Astrocyte (in vitro differentiated cells and primary cell): ENCODE results near the gene CDX1. TPM values are rescaled to one million over a fixed set of nuclear protein-coding genes. Genes with fewer than 3 reads are reported as not detected.

Experiments
- DNase-seq: peaks from one replicate; pipeline ENCODE4 v3.0.0-alpha.2; 2010; ENCODE audit warnings: low read depth
- FAIRE-seq: peaks from 2 replicates; lab custom pipeline; 2011; peaks lifted over from hg19 to GRCh38; lab: Jason Lieb, UNC
- H2AFZ ChIP-seq: 2 replicates; pipeline ENCODE4 v1.6.0; 2012; ENCODE audit warnings: low read depth, low read length, inconsistent platforms
- H3K27ac ChIP-seq: 2 replicates; pipeline ENCODE4 v1.5.1; 2011; ENCODE audit warnings: low read depth, low read length, inconsistent platforms
- H3K27me3 ChIP-seq: 2 replicates; pipeline ENCODE4 v1.6.0; 2011; ENCODE audit warnings: low read length, inconsistent platforms; ENCODE audit not compliant: insufficient read depth
- H3K36me3 ChIP-seq: 2 replicates; pipeline ENCODE4 v1.5.1; 2011; ENCODE audit warnings: low read length, inconsistent platforms; ENCODE audit not compliant: insufficient read depth
- H3K4me1 ChIP-seq: 2 replicates; pipeline ENCODE4 v1.5.1; 2011; ENCODE audit warnings: low read length, inconsistent platforms; ENCODE audit not compliant: insufficient read depth
- H3K4me2 ChIP-seq: 2 replicates; pipeline ENCODE4 v1.6.0; 2012; ENCODE audit warnings: low read length, inconsistent platforms
- H3K4me3 ChIP-seq: 2 replicates; pipeline ENCODE4 v1.5.1; 2011; ENCODE audit warnings: low read depth, mild to moderate bottlenecking, low read length, inconsistent platforms; ENCODE audit not compliant: insufficient read depth
- H3K79me2 ChIP-seq: 2 replicates; pipeline ENCODE4 v1.6.0; 2012; ENCODE audit warnings: mild to moderate bottlenecking, low read length, inconsistent platforms; ENCODE audit not compliant: insufficient read depth
- H3K9ac ChIP-seq: 2 replicates; pipeline ENCODE4 v1.6.0; 2012; ENCODE audit warnings: mild to moderate bottlenecking, low read length, inconsistent platforms
- H3K9me3 ChIP-seq: 2 replicates; pipeline ENCODE4 v1.5.1; 2012; ENCODE audit warnings: low read depth, mild to moderate bottlenecking, low read length, inconsistent platforms; ENCODE audit not compliant: insufficient read depth
- H4K20me1 ChIP-seq: 2 replicates; pipeline ENCODE4 v1.6.0; 2012; ENCODE audit warnings: low read length, inconsistent platforms; ENCODE audit not compliant: insufficient read depth
- H3K27ac Mint-ChIP-seq: one replicate; pipeline ENCODE4 v1.8.0; 2021; ENCODE audit warnings: mild to moderate bottlenecking, mixed read lengths; ENCODE audit not compliant: unreplicated experiment
- H3K27me3 Mint-ChIP-seq: one replicate; pipeline ENCODE4 v1.8.0; 2021; ENCODE audit warnings: low read depth, mixed read lengths; ENCODE audit not compliant: unreplicated experiment
- H3K36me3 Mint-ChIP-seq: one replicate; pipeline ENCODE4 v1.8.0; 2021; ENCODE audit warnings: low read depth, mixed read lengths; ENCODE audit not compliant: unreplicated experiment
- H3K4me1 Mint-ChIP-seq: one replicate; pipeline ENCODE4 v1.8.0; 2021; ENCODE audit warnings: low read depth, mixed read lengths; ENCODE audit not compliant: unreplicated experiment
- H3K4me3 Mint-ChIP-seq: one replicate; pipeline ENCODE4 v1.8.0; 2021; ENCODE audit warnings: mild to moderate bottlenecking, moderate library complexity, mixed read lengths; ENCODE audit not compliant: unreplicated experiment
- H3K9me3 Mint-ChIP-seq: one replicate; pipeline ENCODE4 v1.8.0; 2021; ENCODE audit warnings: mild to moderate bottlenecking, mixed read lengths; ENCODE audit not compliant: unreplicated experiment
- EZH2 ChIP-seq: IDR thresholded peaks from 2 replicates; pipeline ENCODE4 v1.6.1; 2012; ENCODE audit warnings: mild to moderate bottlenecking, low read length, inconsistent platforms; ENCODE audit not compliant: insufficient read depth
- total RNA-seq: library from RNA; stranded (reverse); gene quantifications from 2 replicates; pipeline ENCODE4 v1.2.1, GENCODE V29; 2021
- TF ChIP-seq, protein P1 (sequence below): IDR thresholded peaks from 2 replicates; pipeline ENCODE4 v1.5.1; 2011; ENCODE audit warnings: low read depth, mild to moderate bottlenecking, inconsistent platforms, low read length, moderate library complexity; ENCODE audit not compliant: insufficient read depth

Gene CDX1
- total RNA-seq, 1 donor from 2014 or later: not detected

DNA sequence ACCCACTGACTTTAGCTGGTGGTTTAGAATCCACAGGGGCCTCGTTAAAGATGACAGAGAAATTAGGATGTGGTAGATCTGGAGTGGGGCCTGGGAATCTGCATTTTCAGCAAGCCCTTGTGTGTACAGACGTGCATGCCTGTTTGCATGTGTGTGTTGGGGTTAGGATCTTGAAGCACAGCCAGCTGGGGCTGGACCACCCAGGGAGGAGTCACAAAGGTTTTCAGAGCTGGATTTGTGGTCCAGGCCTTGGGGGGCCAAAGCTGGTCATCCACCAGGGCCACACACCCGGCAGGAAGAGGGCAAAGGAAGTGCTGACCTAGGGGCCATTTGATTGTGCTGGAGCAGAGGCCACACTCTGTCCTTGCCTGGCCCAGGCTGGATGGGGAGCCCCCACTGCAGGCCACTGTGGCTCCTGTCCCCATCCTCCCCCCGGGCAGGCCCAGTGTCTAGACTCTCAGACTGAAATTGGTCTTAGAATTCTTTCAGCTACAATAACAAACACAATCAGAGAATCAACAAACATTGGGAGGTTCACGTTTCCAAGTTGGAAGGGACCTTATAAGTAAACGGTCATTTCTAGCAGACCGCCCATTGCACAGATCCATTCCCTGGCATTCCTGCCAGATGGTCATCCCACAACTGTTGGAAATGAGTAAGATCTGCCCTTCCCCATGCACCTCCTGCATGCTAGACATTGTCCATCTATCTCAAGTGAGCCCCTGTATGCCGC lies 10.3 kb downstream of the CDX1 start:
- FAIRE-seq (no peak), DNase-seq (no peak)
- H3K27me3 ChIP-seq: peaks cover 4% of the 10 kb centered on the region

DNA sequence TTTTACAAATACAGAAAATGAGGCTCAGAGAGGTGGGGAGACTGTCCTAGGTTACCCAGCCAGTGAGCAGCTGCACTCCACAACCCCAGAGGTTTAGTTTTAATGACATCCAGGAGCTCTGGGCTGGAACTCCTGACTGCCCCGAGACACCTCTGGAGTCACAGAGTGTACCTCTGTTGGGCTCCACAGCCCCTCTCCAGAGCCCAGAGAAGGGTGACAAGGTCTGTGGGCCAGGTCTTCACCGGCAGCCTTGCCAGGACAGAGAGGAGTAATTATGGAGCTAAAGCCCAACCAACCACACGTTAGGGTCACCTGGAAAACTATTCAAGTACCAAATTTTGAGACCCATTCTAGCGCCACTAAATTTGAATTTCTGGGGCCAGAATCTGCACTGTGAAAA lies 11.1 kb downstream of the CDX1 start:
- Histone ChIP-seq H3K9ac (no peak overlapping the region), H3K79me2 (no peaks in the 10 kb centered on the region), H3K4me1 (peaks cover 14% of the 10 kb centered on the region), H3K4me2 (no peak overlapping the region), H3K4me3 (no peak overlapping the region), H3K9me3 (no peaks in the 10 kb centered on the region), H4K20me1 (no peaks in the 10 kb centered on the region), H3K36me3 (no peaks in the 10 kb centered on the region), H3K27me3 (peaks cover 4% of the 10 kb centered on the region), H3K27ac (no peak overlapping the region), H2AFZ (no peak overlapping the region)
- Mint-ChIP-seq H3K36me3 (no peaks in the 10 kb centered on the region), H3K27me3 (peaks cover 48% of the 10 kb centered on the region), H3K27ac (no peak overlapping the region), H3K9me3 (no peaks in the 10 kb centered on the region), H3K4me3 (no peak overlapping the region), H3K4me1 (peaks cover 13% of the 10 kb centered on the region)
- TF ChIP-seq EZH2: no peak
- TF ChIP-seq, protein P1, sequence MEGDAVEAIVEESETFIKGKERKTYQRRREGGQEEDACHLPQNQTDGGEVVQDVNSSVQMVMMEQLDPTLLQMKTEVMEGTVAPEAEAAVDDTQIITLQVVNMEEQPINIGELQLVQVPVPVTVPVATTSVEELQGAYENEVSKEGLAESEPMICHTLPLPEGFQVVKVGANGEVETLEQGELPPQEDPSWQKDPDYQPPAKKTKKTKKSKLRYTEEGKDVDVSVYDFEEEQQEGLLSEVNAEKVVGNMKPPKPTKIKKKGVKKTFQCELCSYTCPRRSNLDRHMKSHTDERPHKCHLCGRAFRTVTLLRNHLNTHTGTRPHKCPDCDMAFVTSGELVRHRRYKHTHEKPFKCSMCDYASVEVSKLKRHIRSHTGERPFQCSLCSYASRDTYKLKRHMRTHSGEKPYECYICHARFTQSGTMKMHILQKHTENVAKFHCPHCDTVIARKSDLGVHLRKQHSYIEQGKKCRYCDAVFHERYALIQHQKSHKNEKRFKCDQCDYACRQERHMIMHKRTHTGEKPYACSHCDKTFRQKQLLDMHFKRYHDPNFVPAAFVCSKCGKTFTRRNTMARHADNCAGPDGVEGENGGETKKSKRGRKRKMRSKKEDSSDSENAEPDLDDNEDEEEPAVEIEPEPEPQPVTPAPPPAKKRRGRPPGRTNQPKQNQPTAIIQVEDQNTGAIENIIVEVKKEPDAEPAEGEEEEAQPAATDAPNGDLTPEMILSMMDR: no peak
- DNase-seq: no peak
- FAIRE-seq: no peak

More for the DNA sequence above, 10.3 kb downstream of the CDX1 start:
- Mint-ChIP-seq H3K27me3 (peaks cover 48% of the 10 kb centered on the region), H3K36me3 (no peaks in the 10 kb centered on the region), H3K4me3 (no peak overlapping the region), H3K9me3 (no peaks in the 10 kb centered on the region), H3K4me1 (peaks cover 10% of the 10 kb centered on the region), H3K27ac (peak overlapping the region; percentile 5)
- Histone ChIP-seq H3K4me3 (no peak overlapping the region), H2AFZ (no peak overlapping the region), H3K79me2 (no peaks in the 10 kb centered on the region), H3K4me2 (no peak overlapping the region), H3K27ac (no peak overlapping the region), H3K4me1 (peaks cover 14% of the 10 kb centered on the region), H3K36me3 (no peaks in the 10 kb centered on the region), H3K9ac (no peak overlapping the region), H3K9me3 (no peaks in the 10 kb centered on the region), H4K20me1 (no peaks in the 10 kb centered on the region)
- TF ChIP-seq EZH2: no peak
- TF ChIP-seq, protein P1: no peak

DNA sequence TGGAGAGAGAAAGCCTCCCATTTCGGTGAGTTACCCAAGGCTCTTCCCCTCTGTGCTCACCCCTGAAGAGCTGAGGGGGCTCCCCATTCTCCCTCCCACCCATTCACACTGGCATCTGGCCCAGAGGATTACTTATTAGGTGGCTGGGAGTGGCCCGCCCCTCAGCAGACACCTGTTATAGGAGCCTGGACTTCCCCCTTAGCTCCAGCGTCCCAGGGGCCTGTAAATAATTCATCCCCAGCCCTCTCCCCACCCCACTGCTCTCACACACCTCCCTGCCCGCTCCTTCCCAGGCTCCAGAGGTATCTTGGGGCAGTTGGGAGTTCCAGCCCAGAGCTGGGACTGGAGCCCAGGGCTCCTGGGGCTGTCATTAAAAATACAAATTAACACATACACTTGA lies 11.7 kb downstream of the CDX1 start:
- Histone ChIP-seq H3K36me3 (no peaks in the 10 kb centered on the region), H3K27ac (no peak overlapping the region), H3K9me3 (no peaks in the 10 kb centered on the region), H2AFZ (no peak overlapping the region), H3K4me3 (no peak overlapping the region), H4K20me1 (no peaks in the 10 kb centered on the region), H3K79me2 (no peaks in the 10 kb centered on the region), H3K4me2 (no peak overlapping the region), H3K4me1 (peaks cover 14% of the 10 kb centered on the region), H3K9ac (no peak overlapping the region), H3K27me3 (peaks cover 4% of the 10 kb centered on the region)
- Mint-ChIP-seq H3K36me3 (no peaks in the 10 kb centered on the region), H3K4me1 (peaks cover 13% of the 10 kb centered on the region), H3K9me3 (no peaks in the 10 kb centered on the region), H3K27ac (no peak overlapping the region), H3K4me3 (no peak overlapping the region), H3K27me3 (peaks cover 48% of the 10 kb centered on the region)
- FAIRE-seq (no peak), DNase-seq (no peak)
- TF ChIP-seq EZH2: no peak
- TF ChIP-seq, protein P1: no peak
